Neural cell (in vitro differentiated cells): ENCODE measurements around the gene EDIL3. TPM values are rescaled to one million over a fixed set of nuclear protein-coding genes. Genes with fewer than 3 reads are reported as not detected.

Source experiments
- H2AFZ ChIP-seq: fragments of 200-600, 300-800 bp; sonication (generic), shearing (Covaris generic); 2 replicates; pipeline ENCODE4 v1.6.0; 2014; ENCODE audit warnings: low read depth, mild to moderate bottlenecking, antibody characterized with exemption, low read length, moderate library complexity
- H3F3A ChIP-seq: fragments of 200-600 bp; shearing (Covaris generic); 2 replicates; pipeline ENCODE4 v1.6.1; 2016; ENCODE audit warnings: mild to moderate bottlenecking, moderate library complexity, mixed read lengths, antibody characterized with exemption, low read length; ENCODE audit not compliant: insufficient read depth, poor library complexity, severe bottlenecking
- H3K27ac ChIP-seq: fragments of 200-600, 300-800 bp; sonication (generic), shearing (Covaris generic); 2 replicates; pipeline ENCODE4 v1.5.1; 2014; ENCODE audit warnings: mild to moderate bottlenecking, low read length, moderate library complexity
- H3K27me3 ChIP-seq: fragments of 300-800, 200-600 bp; sonication (generic), shearing (Covaris generic); 2 replicates; pipeline ENCODE4 v1.6.0; 2014; ENCODE audit warnings: mild to moderate bottlenecking, low read depth, low read length, moderate library complexity; ENCODE audit not compliant: insufficient read depth
- H3K36me3 ChIP-seq: fragments of 300-800, 200-600 bp; sonication (generic), shearing (Covaris generic); 2 replicates; pipeline ENCODE4 v1.5.1; 2014; ENCODE audit warnings: mild to moderate bottlenecking, antibody characterized with exemption, low read length, moderate library complexity; ENCODE audit not compliant: insufficient read depth
- H3K4me2 ChIP-seq: fragments of 300-800, 200-600 bp; sonication (generic), shearing (Covaris generic); 2 replicates; pipeline ENCODE4 v1.6.0; 2014; ENCODE audit warnings: mild to moderate bottlenecking, low read length
- H3K4me3 ChIP-seq: fragments of 300-800, 200-600 bp; sonication (generic), shearing (Covaris generic); 2 replicates; pipeline ENCODE4 v1.5.1; 2014; ENCODE audit warnings: mild to moderate bottlenecking, low read length, moderate library complexity
- H3K79me2 ChIP-seq: fragments of 200-600 bp; shearing (Covaris generic); replicated peaks from 2 replicates; pipeline ENCODE4 v1.6.0; 2014; ENCODE audit warnings: mild to moderate bottlenecking, low read length, moderate library complexity; ENCODE audit not compliant: insufficient read depth
- H3K9ac ChIP-seq: fragments of 300-800, 200-600 bp; sonication (generic), shearing (Covaris generic); 2 replicates; pipeline ENCODE4 v1.6.1; 2016; ENCODE audit warnings: mild to moderate bottlenecking, low read length, mixed read lengths
- H3K9me2 ChIP-seq: fragments of 200-600 bp; shearing (Covaris generic); 2 replicates; pipeline ENCODE4 v1.6.1; 2016; ENCODE audit warnings: mild to moderate bottlenecking, low read length, mixed read lengths; ENCODE audit not compliant: insufficient read depth
- H3K9me3 ChIP-seq: fragments of 200-600, 300-800 bp; sonication (generic), shearing (Covaris generic); 2 replicates; pipeline ENCODE4 v1.6.1; 2016; ENCODE audit warnings: mild to moderate bottlenecking, mixed run types, low read length, moderate library complexity, mixed read lengths
- H4K20me1 ChIP-seq: fragments of 200-600 bp; shearing (Covaris generic); 2 replicates; pipeline ENCODE4 v1.6.1; 2016; ENCODE audit warnings: mild to moderate bottlenecking, mixed run types; ENCODE audit not compliant: insufficient read depth
- EP300 ChIP-seq: fragments of 450-650 bp; conservative IDR thresholded peaks from 2 replicates; pipeline ENCODE4 v1.6.1; 2014; ENCODE audit warnings: antibody characterized with exemption, mild to moderate bottlenecking, moderate library complexity; ENCODE audit not compliant: poor library complexity, severe bottlenecking
- EZH2 ChIP-seq: fragments of 200-600, 300-800 bp; shearing (Covaris generic), sonication (generic); IDR thresholded peaks from 2 replicates; pipeline ENCODE4 v1.6.1; 2014; ENCODE audit warnings: antibody characterized with exemption, low read length, borderline replicate concordance, mild to moderate bottlenecking; ENCODE audit not compliant: insufficient read depth, poor library complexity, severe bottlenecking
- MXI1 ChIP-seq: fragments of 450-650 bp; conservative IDR thresholded peaks from 2 replicates; pipeline ENCODE4 v1.6.1; 2014; ENCODE audit warnings: antibody characterized with exemption, mild to moderate bottlenecking; ENCODE audit not compliant: poor library complexity, severe bottlenecking
- POLR2AphosphoS5 ChIP-seq: IDR thresholded peaks from 2 replicates; pipeline ENCODE4 v1.6.1; 2012
- RAD21 ChIP-seq: fragments of 450-650 bp; conservative IDR thresholded peaks from 2 replicates; pipeline ENCODE4 v1.6.1; 2014; ENCODE audit warnings: antibody characterized with exemption, mild to moderate bottlenecking, moderate library complexity
- REST ChIP-seq: IDR thresholded peaks from 2 replicates; pipeline ENCODE4 v1.6.1; 2012; ENCODE audit warnings: borderline replicate concordance
- SMC3 ChIP-seq: fragments of 450-650 bp; conservative IDR thresholded peaks from 2 replicates; pipeline ENCODE4 v1.6.1; 2014; ENCODE audit warnings: antibody characterized with exemption, mild to moderate bottlenecking, moderate library complexity; ENCODE audit not compliant: poor library complexity
- TAF1 ChIP-seq: IDR thresholded peaks from 2 replicates; pipeline ENCODE4 v1.6.1; 2012; ENCODE audit warnings: low read depth
- polyA plus RNA-seq: library from polyadenylated mRNA; depleted of rRNA; stranded (reverse); fragments of >200 nt; gene quantifications from 2 replicates; pipeline ENCODE4 v1.2.3, GENCODE V29; 2014

EDIL3 gene
- polyA plus RNA-seq, 1 donor from 2014 or later = 6.1 TPM

DNA sequence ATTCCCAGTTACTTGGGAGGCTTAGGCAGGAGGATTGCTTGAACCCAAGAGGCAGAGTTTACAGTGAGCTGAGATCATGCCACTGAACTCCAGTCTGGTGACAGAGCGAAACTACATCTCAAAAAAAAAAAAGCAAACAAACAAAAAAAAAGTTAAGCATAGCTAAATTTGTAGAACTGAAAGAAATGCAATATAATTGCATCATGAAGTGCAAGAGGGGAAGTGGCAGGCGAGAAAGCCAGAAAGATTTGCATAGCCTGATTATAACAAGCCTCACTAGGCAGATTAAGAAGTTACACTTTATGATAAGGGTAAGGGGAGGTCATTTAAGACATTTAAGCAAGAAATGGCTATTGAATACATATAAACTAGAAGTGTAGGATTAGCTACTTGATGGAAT is 187.1 kb downstream of the EDIL3 start:
- Histone ChIP-seq H3K27me3 (no peaks in the 10 kb centered on the region), H3K27ac (no peak overlapping the region), H4K20me1 (no peaks in the 10 kb centered on the region), H3K79me2 (no peaks in the 10 kb centered on the region), H3F3A (no peaks in the 10 kb centered on the region), H3K4me2 (no peak overlapping the region), H3K9ac (no peak overlapping the region), H2AFZ (no peak overlapping the region), H3K9me2 (no peaks in the 10 kb centered on the region), H3K4me3 (no peak overlapping the region), H3K36me3 (no peaks in the 10 kb centered on the region), H3K9me3 (no peaks in the 10 kb centered on the region)
- no peak for TF ChIP-seq EZH2
- no peak for TF ChIP-seq SMC3
- no peak for TF ChIP-seq EP300
- TF ChIP-seq REST = no peak
- TF ChIP-seq MXI1 = no peak
- TF ChIP-seq POLR2AphosphoS5 = no peak
- TF ChIP-seq RAD21 = no peak
- TF ChIP-seq TAF1 = no peak

GRCh38 chr5:84191281-84191680 is 193.4 kb downstream of the EDIL3 start:
- no peak overlapping the region for H3K4me3 ChIP-seq
- H2AFZ ChIP-seq = no peak overlapping the region
- H3K4me2 ChIP-seq = no peak overlapping the region
- no peaks in the 10 kb centered on the region for H3K36me3 ChIP-seq
- no peaks in the 10 kb centered on the region for H3F3A ChIP-seq
- H3K79me2 ChIP-seq = no peaks in the 10 kb centered on the region
- no peaks in the 10 kb centered on the region for H3K9me3 ChIP-seq
- no peak overlapping the region for H3K27ac ChIP-seq
- no peaks in the 10 kb centered on the region for H3K9me2 ChIP-seq
- H4K20me1 ChIP-seq = no peaks in the 10 kb centered on the region
- TF ChIP-seq POLR2AphosphoS5 (no peak), EZH2 (no peak), RAD21 (no peak), EP300 (no peak), REST (no peak), SMC3 (no peak)
- no peaks in the 10 kb centered on the region for H3K27me3 ChIP-seq
- H3K9ac ChIP-seq = no peak overlapping the region
